Fibroblast of lung (primary cell): ENCODE measurements around the gene SNRK. TPM values are rescaled to one million over a fixed set of nuclear protein-coding genes. Genes with fewer than 3 reads are reported as not detected.

Source experiments
- DNase-seq, 2 donors: peaks; one replicate each; pipeline versions ENCODE4 v3.0.0 to v3.0.0-alpha.2; 2010; ENCODE audit warnings: low read depth in 2 of 2
- H2AFZ ChIP-seq: 2 replicates; pipeline ENCODE4 v1.5.1; 2012; ENCODE audit warnings: low read length, control low read depth, inconsistent platforms
- H3K27ac ChIP-seq: 2 replicates; pipeline ENCODE4 v1.5.1; 2011; ENCODE audit warnings: low read length, control low read depth; ENCODE audit not compliant: insufficient read depth
- H3K27me3 ChIP-seq: 2 replicates; pipeline ENCODE4 v1.5.1; 2011; ENCODE audit warnings: mild to moderate bottlenecking, low read length; ENCODE audit not compliant: control insufficient read depth, insufficient read depth
- H3K36me3 ChIP-seq: 2 replicates; pipeline ENCODE4 v1.5.1; 2011; ENCODE audit warnings: low read length; ENCODE audit not compliant: control insufficient read depth, insufficient read depth
- H3K4me1 ChIP-seq: 2 replicates; pipeline ENCODE4 v1.5.1; 2011; ENCODE audit warnings: low read length; ENCODE audit not compliant: control insufficient read depth, insufficient read depth; ENCODE audit errors: extremely low read depth
- H3K4me2 ChIP-seq: 2 replicates; pipeline ENCODE4 v1.5.1; 2011; ENCODE audit warnings: low read length, control low read depth; ENCODE audit not compliant: insufficient read depth; ENCODE audit errors: extremely low read depth
- H3K4me3 ChIP-seq, 4 experiments: fragments of 200-600 bp in 1 of 4; sonication (generic) in 1 of 4; replicated peaks in 1 of 4; 2 replicates each; pipeline ENCODE4 v1.5.1; 2011 to 2016; ENCODE audit warnings: low read length in 4 of 4, low read depth in 3 of 4, mild to moderate bottlenecking in 3 of 4, control low read depth in 2 of 4, inconsistent platforms in 1 of 4, mixed read lengths in 1 of 4; ENCODE audit not compliant: insufficient read depth in 1 of 4; ENCODE audit errors: control extremely low read depth in 1 of 4
- H3K79me2 ChIP-seq: 2 replicates; pipeline ENCODE4 v1.5.1; 2012; ENCODE audit warnings: mild to moderate bottlenecking, low read length, inconsistent platforms; ENCODE audit not compliant: control insufficient read depth, insufficient read depth
- H3K9ac ChIP-seq: 2 replicates; pipeline ENCODE4 v1.5.1; 2011; ENCODE audit warnings: mild to moderate bottlenecking, low read length, control low read depth; ENCODE audit not compliant: insufficient read depth
- H3K9me3 ChIP-seq: 2 replicates; pipeline ENCODE4 v1.5.1; 2012; ENCODE audit warnings: low read depth, low read length; ENCODE audit not compliant: control insufficient read depth, insufficient read depth
- H4K20me1 ChIP-seq: 2 replicates; pipeline ENCODE4 v1.5.1; 2011; ENCODE audit warnings: low read length; ENCODE audit not compliant: control insufficient read depth, insufficient read depth; ENCODE audit errors: extremely low read depth
- EZH2 ChIP-seq: IDR thresholded peaks from 2 replicates; pipeline ENCODE4 v1.5.1; 2012; ENCODE audit warnings: low read length, control low read depth, mild to moderate bottlenecking; ENCODE audit errors: missing control alignments
- polyA plus RNA-seq, 2 donors: library from polyadenylated mRNA; depleted of rRNA in 1 of 2; stranded (reverse) in 1 of 2; unstranded in 1 of 2; fragments of >200 nt; gene quantifications; 2 replicates each; pipeline ENCODE4 v1.2.1, GENCODE V29; 2011 to 2012; ENCODE audit warnings: missing spikeins in 1 of 2
- total RNA-seq: library from RNA; depleted of rRNA; stranded (reverse); fragments of >200 nt; gene quantifications from 2 replicates; pipeline ENCODE4 v1.2.1, GENCODE V29; 2014
- TF ChIP-seq, protein P1 (sequence below), 2 donors: IDR thresholded peaks in 1 of 2; conservative IDR thresholded peaks in 1 of 2; 1 replicate in 1 of 2; 2 replicates in 1 of 2; pipeline ENCODE4 v1.5.1; 2011 to 2012; ENCODE audit warnings: low read length in 2 of 2, control low read depth in 1 of 2, inconsistent platforms in 1 of 2, low read depth in 1 of 2, mild to moderate bottlenecking in 1 of 2

SNRK gene
- total and polyA plus RNA-seq, 2 donors (not counting 1 experiment from before 2014, with no cell fraction given) = 11.9 to 22.6 TPM

DNA sequence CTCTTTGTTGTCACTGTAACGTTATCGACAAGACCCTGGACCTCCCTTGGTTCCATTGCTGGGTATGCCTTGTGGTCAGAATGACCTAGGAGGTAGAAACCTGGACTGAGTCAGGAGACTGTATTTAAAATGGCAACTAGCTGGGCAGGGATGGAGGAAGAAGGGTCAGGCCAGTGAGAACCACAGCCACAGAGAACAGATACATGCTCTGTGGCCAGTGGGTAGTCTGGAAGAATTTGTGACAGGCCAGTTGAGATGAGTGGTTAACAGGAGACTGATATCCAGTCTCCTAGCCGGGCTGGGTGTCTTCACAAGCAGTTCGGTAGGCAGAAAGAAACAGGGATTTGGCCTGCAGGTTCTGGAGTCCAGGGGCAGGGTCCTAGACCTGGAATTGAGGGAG lies 58.9 kb downstream of the SNRK start:
- Histone ChIP-seq H3K79me2 (no peaks in the 10 kb centered on the region), H3K27ac (no peak overlapping the region), H3K4me2 (no peak overlapping the region), H3K36me3 (peaks cover 7% of the 10 kb centered on the region), H3K9me3 (no peaks in the 10 kb centered on the region), H3K27me3 (no peaks in the 10 kb centered on the region), H3K4me1 (peaks cover 2% of the 10 kb centered on the region), H4K20me1 (no peaks in the 10 kb centered on the region), H3K9ac (no peak overlapping the region), H3K4me3 (no peak overlapping the region), H2AFZ (no peak overlapping the region)
- no peak for DNase-seq
- TF ChIP-seq, protein P1, sequence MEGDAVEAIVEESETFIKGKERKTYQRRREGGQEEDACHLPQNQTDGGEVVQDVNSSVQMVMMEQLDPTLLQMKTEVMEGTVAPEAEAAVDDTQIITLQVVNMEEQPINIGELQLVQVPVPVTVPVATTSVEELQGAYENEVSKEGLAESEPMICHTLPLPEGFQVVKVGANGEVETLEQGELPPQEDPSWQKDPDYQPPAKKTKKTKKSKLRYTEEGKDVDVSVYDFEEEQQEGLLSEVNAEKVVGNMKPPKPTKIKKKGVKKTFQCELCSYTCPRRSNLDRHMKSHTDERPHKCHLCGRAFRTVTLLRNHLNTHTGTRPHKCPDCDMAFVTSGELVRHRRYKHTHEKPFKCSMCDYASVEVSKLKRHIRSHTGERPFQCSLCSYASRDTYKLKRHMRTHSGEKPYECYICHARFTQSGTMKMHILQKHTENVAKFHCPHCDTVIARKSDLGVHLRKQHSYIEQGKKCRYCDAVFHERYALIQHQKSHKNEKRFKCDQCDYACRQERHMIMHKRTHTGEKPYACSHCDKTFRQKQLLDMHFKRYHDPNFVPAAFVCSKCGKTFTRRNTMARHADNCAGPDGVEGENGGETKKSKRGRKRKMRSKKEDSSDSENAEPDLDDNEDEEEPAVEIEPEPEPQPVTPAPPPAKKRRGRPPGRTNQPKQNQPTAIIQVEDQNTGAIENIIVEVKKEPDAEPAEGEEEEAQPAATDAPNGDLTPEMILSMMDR (conservative IDR thresholded peaks at IDR 0.05 in 1 of 2, IDR thresholded peaks at IDR 0.05 in 1 of 2; ENCODE audit: low read depth in 1 of 2, low read length in 2 of 2) = no peak
- TF ChIP-seq EZH2 = no peak

DNA sequence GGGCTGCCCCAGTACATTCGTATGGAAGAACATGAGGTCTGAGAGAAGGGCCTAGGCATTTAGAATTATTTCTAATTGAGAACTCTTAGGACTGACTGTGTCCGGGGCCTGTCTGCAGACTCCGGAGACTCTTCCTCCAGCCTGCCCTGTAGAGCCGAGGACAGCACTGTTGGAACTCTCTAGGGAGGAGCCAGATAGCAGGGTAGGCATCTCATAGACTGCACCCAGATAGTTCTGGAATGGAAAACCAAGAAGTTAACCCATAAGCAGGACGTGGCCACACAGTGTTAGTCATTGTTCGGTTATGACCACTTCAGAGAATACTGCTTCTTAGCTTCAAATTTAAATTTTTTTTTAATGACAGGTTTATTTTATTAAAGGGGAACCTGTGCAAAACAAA lies 59.5 kb downstream of the SNRK start:
- Histone ChIP-seq H3K9ac (no peak overlapping the region), H3K27me3 (no peaks in the 10 kb centered on the region), H3K9me3 (no peaks in the 10 kb centered on the region), H3K36me3 (peaks cover 7% of the 10 kb centered on the region), H3K4me3 (no peak overlapping the region), H3K4me2 (no peak overlapping the region), H2AFZ (no peak overlapping the region), H4K20me1 (no peaks in the 10 kb centered on the region), H3K4me1 (peaks cover 2% of the 10 kb centered on the region), H3K79me2 (no peaks in the 10 kb centered on the region), H3K27ac (no peak overlapping the region)
- TF ChIP-seq EZH2 = no peak
- TF ChIP-seq, protein P1 (conservative IDR thresholded peaks at IDR 0.05 in 1 of 2, IDR thresholded peaks at IDR 0.05 in 1 of 2; ENCODE audit: low read depth in 1 of 2, low read length in 2 of 2) = no peak
- peak in 1 of 2 donors; percentile 79 for DNase-seq

DNA sequence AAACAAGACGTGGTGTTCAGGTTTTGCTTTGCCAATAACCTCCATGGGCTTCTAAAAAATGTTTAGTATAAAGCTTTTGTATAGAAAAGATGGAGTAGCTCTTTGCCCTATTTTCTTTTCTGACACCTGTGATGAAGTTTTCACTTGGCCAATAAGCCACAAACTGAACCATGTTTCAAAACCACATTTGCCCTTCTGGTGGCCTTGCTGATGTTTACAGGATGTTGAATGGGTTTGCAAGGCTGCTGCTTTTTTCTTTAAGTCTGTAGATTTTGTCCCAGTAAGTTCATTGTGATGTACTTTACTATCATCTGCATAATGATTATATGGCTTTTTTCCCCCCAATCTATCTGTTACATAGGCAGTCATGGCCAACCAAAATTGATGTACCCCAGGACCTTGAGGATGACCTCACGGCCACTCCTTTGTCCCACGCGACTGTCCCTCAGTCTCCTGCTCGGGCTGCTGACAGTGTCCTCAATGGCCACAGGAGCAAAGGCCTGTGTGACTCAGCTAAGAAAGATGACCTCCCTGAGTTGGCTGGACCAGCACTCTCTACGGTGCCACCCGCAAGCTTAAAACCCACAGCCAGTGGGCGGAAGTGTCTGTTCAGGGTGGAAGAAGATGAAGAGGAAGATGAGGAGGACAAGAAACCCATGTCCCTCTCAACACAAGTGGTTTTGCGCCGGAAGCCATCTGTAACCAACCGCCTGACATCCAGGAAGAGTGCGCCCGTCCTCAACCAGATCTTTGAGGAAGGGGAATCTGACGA lies 60.8 kb downstream of the SNRK start:
- H3K36me3 ChIP-seq = peaks cover 7% of the 10 kb centered on the region

More for the DNA sequence above, 60.8 kb downstream of the SNRK start:
- DNase-seq = peak; percentile 29 to 54
- no peaks in the 10 kb centered on the region for H3K9me3 ChIP-seq
- no peaks in the 10 kb centered on the region for H3K27me3 ChIP-seq
- H3K4me2 ChIP-seq = no peak overlapping the region
- no peak overlapping the region for H3K9ac ChIP-seq
- peaks cover 2% of the 10 kb centered on the region for H3K4me1 ChIP-seq
- no peak overlapping the region for H2AFZ ChIP-seq
- no peak for TF ChIP-seq EZH2
- H3K27ac ChIP-seq = no peak overlapping the region
- H4K20me1 ChIP-seq = no peaks in the 10 kb centered on the region
- H3K79me2 ChIP-seq = no peaks in the 10 kb centered on the region
- H3K4me3 ChIP-seq = no peak overlapping the region
